ENCODE measurements around the gene ARHGAP22. TPM values are rescaled to one million over a fixed set of nuclear protein-coding genes. Genes with fewer than 3 reads are reported as not detected.

The ARHGAP22 gene
- total RNA-seq, 1 experiment from 2014 or later: 9.9 TPM

DNA sequence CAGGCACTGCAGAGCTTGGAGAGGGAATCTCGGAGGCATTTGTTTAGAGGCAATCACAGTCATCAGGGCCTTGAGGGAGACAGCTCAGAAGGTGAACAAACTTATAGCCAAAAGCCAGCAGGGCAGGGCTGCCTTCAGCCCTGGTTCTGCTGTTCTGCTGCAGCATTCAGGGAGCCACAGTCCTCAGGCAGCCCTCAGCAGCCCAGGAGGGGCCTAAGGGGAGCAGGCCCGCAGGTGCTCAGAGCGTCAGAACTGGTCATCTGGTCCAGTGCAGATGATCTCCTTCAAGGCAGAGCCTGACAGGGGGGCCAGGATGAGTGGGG lies 84.7 kb downstream of the ARHGAP22 start:
- TF ChIP-seq, protein P1, sequence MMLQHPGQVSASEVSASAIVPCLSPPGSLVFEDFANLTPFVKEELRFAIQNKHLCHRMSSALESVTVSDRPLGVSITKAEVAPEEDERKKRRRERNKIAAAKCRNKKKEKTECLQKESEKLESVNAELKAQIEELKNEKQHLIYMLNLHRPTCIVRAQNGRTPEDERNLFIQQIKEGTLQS (IDR thresholded peaks at IDR 0.05): no peak
- TF ChIP-seq EZH2 (IDR thresholded peaks at IDR 0.05) (no peak), YY1 (IDR thresholded peaks at IDR 0.05; ENCODE audit: extremely low read depth, insufficient replicate concordance, low read depth, low read length) (no peak), POLR2A (IDR thresholded peaks at IDR 0.05; ENCODE audit: borderline replicate concordance, extremely low read depth, insufficient read depth, insufficient read length) (no peak), SIN3A (IDR thresholded peaks at IDR 0.05; ENCODE audit: low read depth) (no peak), ZFX (IDR thresholded peaks at IDR 0.05) (no peak), ZNF274 (IDR thresholded peaks at IDR 0.05; ENCODE audit: low read depth, low read length) (no peak), SRF (IDR thresholded peaks at IDR 0.05; ENCODE audit: low read depth) (no peak), FOSL1 (IDR thresholded peaks at IDR 0.05; ENCODE audit: low read depth) (no peak)
- TF ChIP-seq, protein P2, sequence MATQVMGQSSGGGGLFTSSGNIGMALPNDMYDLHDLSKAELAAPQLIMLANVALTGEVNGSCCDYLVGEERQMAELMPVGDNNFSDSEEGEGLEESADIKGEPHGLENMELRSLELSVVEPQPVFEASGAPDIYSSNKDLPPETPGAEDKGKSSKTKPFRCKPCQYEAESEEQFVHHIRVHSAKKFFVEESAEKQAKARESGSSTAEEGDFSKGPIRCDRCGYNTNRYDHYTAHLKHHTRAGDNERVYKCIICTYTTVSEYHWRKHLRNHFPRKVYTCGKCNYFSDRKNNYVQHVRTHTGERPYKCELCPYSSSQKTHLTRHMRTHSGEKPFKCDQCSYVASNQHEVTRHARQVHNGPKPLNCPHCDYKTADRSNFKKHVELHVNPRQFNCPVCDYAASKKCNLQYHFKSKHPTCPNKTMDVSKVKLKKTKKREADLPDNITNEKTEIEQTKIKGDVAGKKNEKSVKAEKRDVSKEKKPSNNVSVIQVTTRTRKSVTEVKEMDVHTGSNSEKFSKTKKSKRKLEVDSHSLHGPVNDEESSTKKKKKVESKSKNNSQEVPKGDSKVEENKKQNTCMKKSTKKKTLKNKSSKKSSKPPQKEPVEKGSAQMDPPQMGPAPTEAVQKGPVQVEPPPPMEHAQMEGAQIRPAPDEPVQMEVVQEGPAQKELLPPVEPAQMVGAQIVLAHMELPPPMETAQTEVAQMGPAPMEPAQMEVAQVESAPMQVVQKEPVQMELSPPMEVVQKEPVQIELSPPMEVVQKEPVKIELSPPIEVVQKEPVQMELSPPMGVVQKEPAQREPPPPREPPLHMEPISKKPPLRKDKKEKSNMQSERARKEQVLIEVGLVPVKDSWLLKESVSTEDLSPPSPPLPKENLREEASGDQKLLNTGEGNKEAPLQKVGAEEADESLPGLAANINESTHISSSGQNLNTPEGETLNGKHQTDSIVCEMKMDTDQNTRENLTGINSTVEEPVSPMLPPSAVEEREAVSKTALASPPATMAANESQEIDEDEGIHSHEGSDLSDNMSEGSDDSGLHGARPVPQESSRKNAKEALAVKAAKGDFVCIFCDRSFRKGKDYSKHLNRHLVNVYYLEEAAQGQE (IDR thresholded peaks at IDR 0.05; ENCODE audit: low read depth): no peak
- DNase-seq (ENCODE audit: low read depth, low spot score) (no peak), ATAC-seq (no peak)
- ChIA-PET POLR2A (no interaction called here), CTCF (no interaction called here), RAD21 (ENCODE audit: low non-redundant PET in 1 of 2, low total read pairs in 2 of 2, uncharacterized antibody in 2 of 2, unreplicated experiment in 2 of 2) (no interaction called here)
- H3K79me2 ChIP-seq (ENCODE audit: insufficient read depth, low read length): no peaks in the 10 kb centered on the region
- H3K36me3 ChIP-seq (ENCODE audit: control insufficient read depth in 1 of 2, insufficient read depth in 2 of 2, low read length in 2 of 2): no peaks in the 10 kb centered on the region
- H3K9me2 ChIP-seq (ENCODE audit: insufficient read depth): no peaks in the 10 kb centered on the region
- intact Hi-C loops (cut with micrococcal nuclease): no loop called here
- no peak overlapping the region for H3K27ac ChIP-seq (ENCODE audit: low read depth, low read length)
- BruUV-seq (replicated peaks): no TSS peak
- no peak overlapping the region for H2AFZ ChIP-seq (ENCODE audit: low read depth, low read length, poor library complexity, severe bottlenecking)
- no peak overlapping the region for H3K4me3 ChIP-seq (replicated peaks in 1 of 2; ENCODE audit: low read depth in 1 of 2, low read length in 2 of 2)
- H3K4me2 ChIP-seq (ENCODE audit: low read length): no peak overlapping the region
- no peaks in the 10 kb centered on the region for H4K20me1 ChIP-seq (ENCODE audit: insufficient read depth)
- H3K27me3 ChIP-seq (ENCODE audit: insufficient read depth, low read length): no peaks in the 10 kb centered on the region
- peaks cover 0 to 2% of the 10 kb centered on the region in 2 experiments; a peak in 1 of 4 replicates for H3K9me3 ChIP-seq (ENCODE audit: control insufficient read depth in 1 of 2, insufficient read depth in 1 of 2, low read depth in 1 of 2, low read length in 2 of 2)
- H3K4me1 ChIP-seq (ENCODE audit: control insufficient read depth in 1 of 2, insufficient read depth in 2 of 2, low read length in 2 of 2): peaks cover 6 to 10% of the 10 kb centered on the region in 2 experiments; a peak in 3 of 4 replicates
- H3K9ac ChIP-seq (ENCODE audit: low read length): no peak overlapping the region

Data from HCT116 (cell line).